Gastroesophageal sphincter (tissue), 3 donors: ENCODE data around the gene ATM.

ENCODE experiments used
- POLR2A ChIP-seq, 2 donors: fragments of 450-650 bp; IDR thresholded peaks; one replicate each; pipeline ENCODE4 v1.6.1; 2017; ENCODE audit warnings: antibody characterized with exemption in 2 of 2, mild to moderate bottlenecking in 2 of 2, moderate library complexity in 1 of 2
- POLR2AphosphoS5 ChIP-seq: sonication (generic); formaldehyde crosslinking; IDR thresholded peaks from one replicate; pipeline ENCODE4 v1.6.1; 2017; ENCODE audit warnings: antibody characterized with exemption
- TF ChIP-seq, protein P1 (sequence below), 4 experiments: fragments of 200-600 bp in 2 of 4; fragments of 450-650 bp in 2 of 4; sonication (generic) in 1 of 4; IDR thresholded peaks; one replicate each; pipeline ENCODE4 v1.5.1; 2017 to 2019; ENCODE audit warnings: antibody characterized with exemption in 4 of 4, mild to moderate bottlenecking in 2 of 4, moderate library complexity in 2 of 4

DNA sequence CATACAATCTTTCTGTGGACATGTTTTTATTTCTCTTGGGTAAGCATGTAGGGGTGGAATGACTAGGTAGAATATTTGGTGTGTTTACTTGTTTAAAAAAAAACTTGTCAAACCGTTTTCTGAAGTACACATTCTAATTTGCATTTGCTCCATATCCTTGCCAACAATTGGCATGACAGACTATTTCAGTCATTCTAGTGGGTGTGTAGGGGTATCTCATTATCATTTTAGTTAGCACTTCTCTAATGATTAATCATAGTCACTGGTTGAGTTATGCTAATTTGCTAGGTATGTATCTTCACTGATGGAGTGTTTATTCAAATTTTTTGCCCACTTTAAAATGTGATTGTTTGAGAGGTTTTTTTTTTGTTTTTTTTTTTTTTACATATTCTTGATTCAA is 180.2 kb downstream of the ATM start:
- TF ChIP-seq, protein P1, sequence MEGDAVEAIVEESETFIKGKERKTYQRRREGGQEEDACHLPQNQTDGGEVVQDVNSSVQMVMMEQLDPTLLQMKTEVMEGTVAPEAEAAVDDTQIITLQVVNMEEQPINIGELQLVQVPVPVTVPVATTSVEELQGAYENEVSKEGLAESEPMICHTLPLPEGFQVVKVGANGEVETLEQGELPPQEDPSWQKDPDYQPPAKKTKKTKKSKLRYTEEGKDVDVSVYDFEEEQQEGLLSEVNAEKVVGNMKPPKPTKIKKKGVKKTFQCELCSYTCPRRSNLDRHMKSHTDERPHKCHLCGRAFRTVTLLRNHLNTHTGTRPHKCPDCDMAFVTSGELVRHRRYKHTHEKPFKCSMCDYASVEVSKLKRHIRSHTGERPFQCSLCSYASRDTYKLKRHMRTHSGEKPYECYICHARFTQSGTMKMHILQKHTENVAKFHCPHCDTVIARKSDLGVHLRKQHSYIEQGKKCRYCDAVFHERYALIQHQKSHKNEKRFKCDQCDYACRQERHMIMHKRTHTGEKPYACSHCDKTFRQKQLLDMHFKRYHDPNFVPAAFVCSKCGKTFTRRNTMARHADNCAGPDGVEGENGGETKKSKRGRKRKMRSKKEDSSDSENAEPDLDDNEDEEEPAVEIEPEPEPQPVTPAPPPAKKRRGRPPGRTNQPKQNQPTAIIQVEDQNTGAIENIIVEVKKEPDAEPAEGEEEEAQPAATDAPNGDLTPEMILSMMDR (IDR thresholded peaks at IDR 0.05): no peak
- no peak for TF ChIP-seq POLR2A (IDR thresholded peaks at IDR 0.05)
- TF ChIP-seq POLR2AphosphoS5: no peak
